ENCODE results near the gene IBA57.

DNA sequence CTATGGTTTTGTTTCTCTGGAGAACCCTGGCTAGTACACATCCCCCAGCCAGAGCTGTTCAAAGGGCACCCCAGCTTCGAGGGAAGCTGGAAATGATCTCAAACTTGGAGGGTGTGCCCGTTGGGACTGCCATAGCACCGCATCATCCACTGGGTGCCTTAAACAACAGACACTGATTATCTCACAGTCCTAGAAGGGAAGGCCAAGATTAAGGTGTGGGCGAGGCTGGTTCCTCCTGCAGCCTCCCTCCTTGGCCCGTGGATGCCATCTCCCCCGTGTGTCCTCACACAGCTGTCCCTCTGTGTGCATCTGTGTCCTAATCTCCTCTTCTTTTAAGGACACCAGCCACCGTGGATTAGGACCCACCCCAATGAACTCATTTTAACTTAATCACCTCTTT is 4.2 kb upstream of the IBA57 start:
- TF ChIP-seq POLR2AphosphoS5 (IDR thresholded peaks at IDR 0.05; ENCODE audit: low read depth, low read length) (no peak), SIN3A (IDR thresholded peaks at IDR 0.05; ENCODE audit: borderline replicate concordance, insufficient read depth, low read length) (no peak), TAF1 (IDR thresholded peaks at IDR 0.05; ENCODE audit: borderline replicate concordance, insufficient read depth, low read length) (no peak), FOXP2 (optimal IDR thresholded peaks at IDR 0.05; ENCODE audit: borderline replicate concordance, extremely low read depth, extremely low read length, insufficient read depth) (no peak)
- TF ChIP-seq, protein P1, sequence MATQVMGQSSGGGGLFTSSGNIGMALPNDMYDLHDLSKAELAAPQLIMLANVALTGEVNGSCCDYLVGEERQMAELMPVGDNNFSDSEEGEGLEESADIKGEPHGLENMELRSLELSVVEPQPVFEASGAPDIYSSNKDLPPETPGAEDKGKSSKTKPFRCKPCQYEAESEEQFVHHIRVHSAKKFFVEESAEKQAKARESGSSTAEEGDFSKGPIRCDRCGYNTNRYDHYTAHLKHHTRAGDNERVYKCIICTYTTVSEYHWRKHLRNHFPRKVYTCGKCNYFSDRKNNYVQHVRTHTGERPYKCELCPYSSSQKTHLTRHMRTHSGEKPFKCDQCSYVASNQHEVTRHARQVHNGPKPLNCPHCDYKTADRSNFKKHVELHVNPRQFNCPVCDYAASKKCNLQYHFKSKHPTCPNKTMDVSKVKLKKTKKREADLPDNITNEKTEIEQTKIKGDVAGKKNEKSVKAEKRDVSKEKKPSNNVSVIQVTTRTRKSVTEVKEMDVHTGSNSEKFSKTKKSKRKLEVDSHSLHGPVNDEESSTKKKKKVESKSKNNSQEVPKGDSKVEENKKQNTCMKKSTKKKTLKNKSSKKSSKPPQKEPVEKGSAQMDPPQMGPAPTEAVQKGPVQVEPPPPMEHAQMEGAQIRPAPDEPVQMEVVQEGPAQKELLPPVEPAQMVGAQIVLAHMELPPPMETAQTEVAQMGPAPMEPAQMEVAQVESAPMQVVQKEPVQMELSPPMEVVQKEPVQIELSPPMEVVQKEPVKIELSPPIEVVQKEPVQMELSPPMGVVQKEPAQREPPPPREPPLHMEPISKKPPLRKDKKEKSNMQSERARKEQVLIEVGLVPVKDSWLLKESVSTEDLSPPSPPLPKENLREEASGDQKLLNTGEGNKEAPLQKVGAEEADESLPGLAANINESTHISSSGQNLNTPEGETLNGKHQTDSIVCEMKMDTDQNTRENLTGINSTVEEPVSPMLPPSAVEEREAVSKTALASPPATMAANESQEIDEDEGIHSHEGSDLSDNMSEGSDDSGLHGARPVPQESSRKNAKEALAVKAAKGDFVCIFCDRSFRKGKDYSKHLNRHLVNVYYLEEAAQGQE (IDR thresholded peaks at IDR 0.05; ENCODE audit: insufficient read depth in 1 of 2, low read depth in 2 of 2, low read length in 2 of 2) = no peak

All from PFSK-1 (cell line).